Brain pericyte (primary cell): ENCODE results near the gene DNAH7.

Experiments
- DNase-seq: peaks from one replicate; pipeline ENCODE4 v3.0.0-alpha.2; 2012; ENCODE audit warnings: low read depth, low spot score

DNAH7 gene

GRCh38 chr2:195810340-195811098 is 258.1 kb downstream of the DNAH7 start:
- no peak for DNase-seq

DNA sequence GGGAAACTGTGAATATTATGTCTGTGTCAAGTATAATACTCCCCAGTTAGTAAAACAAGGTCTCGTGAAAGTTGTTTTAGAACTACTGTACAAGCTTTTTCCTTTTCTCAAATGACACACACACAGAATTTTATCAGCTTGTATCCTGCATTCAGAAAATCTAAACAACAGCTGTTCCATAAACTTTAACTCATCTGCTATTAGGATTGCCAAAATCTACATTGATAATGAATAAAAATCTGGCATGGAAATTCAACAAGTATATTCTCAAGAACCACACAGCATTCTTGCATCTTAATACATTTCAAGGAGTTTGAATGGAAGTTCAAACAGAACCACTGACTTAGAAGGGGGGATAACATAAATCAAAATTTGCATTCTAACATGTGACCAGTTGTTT is 260.4 kb downstream of the DNAH7 start:
- DNase-seq = no peak

DNA sequence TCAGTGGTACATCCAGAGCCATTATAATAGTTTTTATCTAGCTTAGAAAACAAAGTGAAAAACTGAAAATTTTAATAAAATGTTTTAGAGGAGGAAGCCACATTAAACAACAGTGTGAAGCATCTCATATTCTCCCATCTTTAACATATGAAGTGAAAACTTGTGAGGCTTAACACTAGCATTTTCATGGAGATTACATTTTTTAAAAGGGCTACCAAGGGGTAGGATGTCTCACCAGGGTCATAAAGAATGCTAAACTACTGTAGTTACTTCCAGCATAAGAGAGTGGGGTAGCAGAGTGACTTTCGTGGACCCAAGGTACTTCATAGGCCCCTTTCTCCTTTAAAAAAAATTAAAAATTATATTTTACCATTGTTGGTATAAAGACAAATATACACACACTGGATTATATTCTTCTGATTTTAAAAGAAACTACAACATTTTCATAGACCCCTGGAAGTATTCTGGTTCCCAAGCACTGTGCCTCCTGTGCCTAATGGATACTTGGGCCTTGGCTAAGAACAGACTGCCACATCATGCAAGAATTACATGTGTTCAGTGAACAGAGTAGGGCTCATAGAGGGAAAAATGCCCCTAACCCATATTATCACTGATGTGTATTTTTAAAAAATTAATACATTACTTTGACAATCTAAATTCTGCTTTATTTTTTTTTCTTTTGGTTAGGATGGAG is 263.2 kb downstream of the DNAH7 start:
- no peak for DNase-seq

GRCh38 chr2:195795879-195796278 is 272.8 kb downstream of the DNAH7 start:
- DNase-seq = no peak

- no peak for DNase-seq
Observed at GRCh38 chr2:195793881-195794280, 274.8 kb downstream of the DNAH7 start.

GRCh38 chr2:195782156-195782555 is 286.5 kb downstream of the DNAH7 start:
- no peak for DNase-seq

DNA sequence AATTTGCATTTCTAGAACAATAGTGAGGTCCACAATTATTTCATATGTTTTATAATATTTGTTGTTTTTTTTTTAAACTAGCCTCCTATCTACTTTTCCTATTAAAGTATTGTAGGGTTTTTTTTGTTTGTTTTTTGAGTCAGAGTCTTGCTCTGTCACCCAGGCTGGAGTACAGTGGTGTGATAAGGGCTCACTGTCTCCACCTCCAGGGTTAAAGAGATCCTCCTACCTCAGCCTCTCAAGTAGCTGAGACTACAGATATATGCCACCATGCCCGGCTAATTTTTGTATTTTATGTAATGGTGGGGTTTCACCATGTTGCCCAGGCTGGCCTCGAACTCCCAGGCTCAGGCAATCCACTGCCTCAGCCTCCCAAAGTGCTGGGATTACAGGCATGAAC is 289.1 kb downstream of the DNAH7 start:
- no peak for DNase-seq

GRCh38 chr2:195769975-195770374 is 298.7 kb downstream of the DNAH7 start:
- no peak for DNase-seq

- DNase-seq = no peak
Observed at GRCh38 chr2:195768431-195768830, 300.2 kb downstream of the DNAH7 start.

- DNase-seq = no peak
Observed at GRCh38 chr2:195766691-195767090, 301.9 kb downstream of the DNAH7 start.

DNA sequence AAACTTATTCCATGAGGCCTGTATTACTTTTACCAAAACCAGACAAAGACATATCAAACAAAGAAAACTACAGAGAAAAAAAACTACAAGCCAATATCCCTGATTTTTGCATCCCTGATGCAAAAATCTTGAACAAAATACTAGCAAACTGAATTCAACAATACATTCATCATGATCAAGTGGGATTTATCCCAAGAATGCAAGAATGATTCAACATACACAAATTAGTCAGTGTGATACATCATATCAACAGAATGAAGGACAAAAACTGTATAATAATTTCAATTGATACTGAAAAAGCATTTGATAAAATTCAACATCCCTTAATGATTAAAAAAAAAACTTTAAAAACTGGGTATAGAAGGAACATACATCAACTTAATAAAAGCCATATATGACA is 304.8 kb downstream of the DNAH7 start:
- no peak for DNase-seq

DNA sequence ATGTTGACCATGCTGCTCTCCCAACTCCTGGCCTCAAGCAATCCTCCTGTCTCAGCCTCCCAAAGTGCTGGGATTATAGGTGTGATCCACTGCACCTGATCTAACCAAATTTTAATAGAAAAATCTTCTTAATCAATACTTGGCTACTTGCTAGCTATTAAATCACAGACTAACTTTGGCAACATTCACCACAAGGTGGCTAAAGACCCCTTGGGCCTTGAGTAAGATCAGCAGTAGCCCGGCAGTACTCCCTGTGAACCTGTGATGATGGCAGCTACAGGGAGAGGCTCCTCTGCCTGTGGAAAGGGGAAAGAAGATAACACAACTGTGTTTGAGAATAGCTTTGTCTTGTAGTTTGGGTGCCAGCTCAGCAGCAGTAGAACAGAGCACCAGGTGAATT is 308.8 kb downstream of the DNAH7 start:
- DNase-seq = no peak

GRCh38 chr2:195758846-195759245 is 309.8 kb downstream of the DNAH7 start:
- no peak for DNase-seq

DNA sequence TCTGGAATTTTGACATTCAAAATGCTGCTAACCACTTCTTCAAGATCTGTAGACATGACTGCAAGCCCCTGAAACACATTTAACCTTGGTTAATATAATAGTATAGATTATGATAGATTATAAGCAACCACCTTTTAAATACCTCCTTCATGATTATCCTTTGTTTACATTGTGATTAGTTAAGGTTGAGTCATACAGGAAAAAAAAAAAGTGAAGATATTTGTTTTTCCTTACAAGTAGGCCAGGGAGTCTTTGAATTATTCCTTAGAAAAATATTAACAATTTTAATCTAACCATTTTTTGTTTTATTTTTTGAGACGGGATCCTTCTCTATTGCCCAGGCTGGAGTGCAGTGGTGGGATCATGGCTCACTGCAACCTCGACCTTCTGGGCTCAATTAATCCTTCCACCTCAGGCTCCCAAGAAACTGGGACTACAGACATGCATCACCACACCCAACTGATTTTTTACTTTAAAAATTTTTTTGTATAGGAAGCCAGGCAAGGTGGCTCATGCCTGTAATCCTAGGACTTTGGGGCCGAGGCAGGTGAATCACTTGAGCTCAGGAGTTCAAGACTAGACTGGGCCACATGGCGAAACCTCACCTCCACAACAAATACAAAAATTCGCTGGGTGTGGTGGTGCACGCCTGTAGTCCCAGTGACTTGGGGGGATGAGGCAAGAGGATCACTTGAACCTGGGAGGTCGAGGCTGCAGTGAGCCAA is 312.3 kb downstream of the DNAH7 start:
- DNase-seq = no peak

DNA sequence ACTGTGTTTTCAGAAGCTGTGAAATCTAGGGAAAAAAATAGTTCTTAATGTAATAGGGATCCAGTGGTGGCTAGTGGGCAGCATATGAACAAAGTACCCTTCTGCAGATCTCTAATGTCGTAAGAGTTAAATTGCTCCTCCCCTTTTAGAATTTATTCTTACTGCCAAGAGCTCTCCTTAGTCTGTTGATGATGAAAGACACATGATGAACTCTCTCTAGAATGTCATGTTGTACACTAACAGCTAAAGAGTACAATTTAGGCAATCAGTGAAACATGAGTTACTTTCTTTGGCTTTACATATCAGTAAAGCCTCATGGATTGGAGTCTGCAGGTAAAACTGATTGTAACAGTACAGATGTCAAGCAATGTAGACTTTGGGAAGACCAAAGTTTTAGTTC is 327.4 kb downstream of the DNAH7 start:
- DNase-seq = no peak

GRCh38 chr2:195737511-195738325 is 330.9 kb downstream of the DNAH7 start:
- peak; percentile 20 for DNase-seq

DNA sequence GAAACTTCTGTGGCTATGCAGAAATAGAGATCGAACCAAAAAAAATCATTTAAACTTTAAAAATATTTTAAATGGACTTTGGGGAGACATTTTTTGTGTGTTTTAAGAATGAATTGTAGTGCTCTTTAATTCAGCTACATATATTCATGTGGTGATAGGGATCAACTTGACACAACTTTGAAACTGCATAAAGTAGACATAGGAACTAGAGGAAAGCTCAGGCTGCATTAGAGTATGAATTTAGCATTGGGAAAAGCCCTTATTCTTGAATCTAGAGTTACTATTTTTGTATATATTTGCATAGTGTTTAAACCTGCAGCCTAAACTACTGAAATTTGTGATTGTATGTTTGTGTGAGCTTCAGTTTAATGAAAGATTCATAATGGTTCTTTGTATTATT is 333.3 kb downstream of the DNAH7 start:
- DNase-seq = no peak

DNA sequence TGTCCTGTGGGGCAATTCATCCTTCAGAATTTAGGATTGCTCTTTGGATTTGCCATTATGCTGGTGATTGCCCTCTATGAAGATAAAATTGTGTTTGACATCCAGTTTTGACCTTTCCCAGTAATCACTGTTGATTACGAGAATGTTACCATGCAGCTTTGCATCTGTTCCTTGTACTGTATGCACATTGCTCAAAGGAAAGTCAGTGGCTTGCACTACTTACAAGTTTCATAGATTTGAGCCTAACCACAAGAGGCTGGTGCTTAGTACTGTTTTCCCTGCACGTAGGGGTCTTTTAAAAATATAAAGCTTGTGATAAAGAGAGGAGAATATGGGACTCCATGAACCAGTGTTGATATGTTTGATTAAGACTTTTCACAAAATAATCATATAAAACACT is 333.7 kb downstream of the DNAH7 start:
- DNase-seq = no peak

- DNase-seq = no peak
Observed at GRCh38 chr2:195734395-195734794, 334.2 kb downstream of the DNAH7 start.

DNA sequence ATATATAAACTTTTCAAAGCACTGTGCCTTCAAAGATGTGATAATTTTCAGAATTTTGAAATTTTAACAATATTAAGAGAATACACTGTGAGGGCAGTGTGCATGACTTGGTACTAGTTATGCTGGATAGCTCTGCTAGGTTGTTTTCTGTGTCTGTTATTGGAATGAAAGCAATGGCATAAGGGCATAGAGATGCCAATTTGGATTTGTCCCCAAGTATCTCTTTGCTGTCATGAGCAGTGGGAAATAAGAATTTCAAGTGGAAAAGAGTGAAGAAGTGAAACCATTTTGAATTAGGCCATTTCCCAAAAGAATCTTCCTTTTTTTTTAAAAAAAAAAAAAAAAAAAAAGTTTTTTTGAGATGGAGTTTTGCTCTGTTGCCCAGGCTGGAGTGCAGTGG is 334.8 kb downstream of the DNAH7 start:
- no peak for DNase-seq

DNA sequence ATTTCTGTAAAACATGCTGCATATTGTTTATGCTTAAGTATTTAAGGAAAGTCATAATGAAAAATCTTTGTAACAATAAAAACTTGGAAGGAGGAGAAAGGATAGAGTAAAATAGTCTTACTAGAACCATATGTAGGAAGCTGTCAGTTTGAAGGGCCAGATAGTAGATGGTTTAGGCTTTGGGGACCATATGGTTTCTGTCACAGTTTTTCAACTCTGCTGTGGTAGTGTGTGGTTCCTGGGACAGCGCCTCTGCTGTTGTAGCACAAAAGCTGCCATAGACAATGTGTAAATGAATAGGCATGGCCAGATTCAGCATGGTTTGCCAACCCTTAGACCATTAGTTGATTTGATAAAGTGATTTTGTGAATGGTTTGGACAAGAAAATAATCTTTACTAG is 336.1 kb downstream of the DNAH7 start:
- no peak for DNase-seq

- DNase-seq = no peak
Observed at GRCh38 chr2:195730912-195731311, 337.7 kb downstream of the DNAH7 start.
